HG03097 (cell line): ENCODE data around the gene RRAS2.
"Not testable (repeated sequence)": the region's sequence is repeated elsewhere in the genome, so short reads cannot be mapped to it uniquely, and the experiment has no call there.

ENCODE experiments used
- ATAC-seq: cut with Tn5 transposase; IDR thresholded peaks from one replicate; pipeline ENCODE4 v1.9.1; 2021; ENCODE audit not compliant: unreplicated experiment, low FRiP score

Gene RRAS2

GRCh38 chr11:14358729-14359439 lies at the start of gene RRAS2:
Gene RRAS2 (minus strand): TSS chr11:14359183. CDS start chr11:14358870, 313 bp downstream.
- ATAC-seq = peak; percentile 78

- ATAC-seq = no peak
Observed at GRCh38 chr11:14408612-14409011, 49.6 kb upstream of the RRAS2 start.

DNA sequence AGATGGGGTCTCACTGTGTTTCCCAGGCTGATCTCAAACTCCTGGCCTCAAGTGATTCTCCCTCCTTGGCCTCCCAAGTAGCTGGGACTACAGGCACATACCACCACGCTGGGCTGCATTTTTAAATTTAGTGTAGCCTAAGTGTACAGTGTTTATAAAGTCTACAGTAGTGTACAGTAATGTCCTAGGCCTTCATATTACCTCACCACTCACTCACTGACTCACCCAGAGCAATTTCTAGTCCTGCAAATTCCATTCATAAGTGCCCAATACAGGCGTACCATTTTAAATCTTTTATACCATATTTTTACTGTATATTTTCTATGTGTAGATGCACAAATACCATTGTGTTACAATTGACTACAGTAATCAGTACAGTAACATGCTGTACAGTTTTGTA lies 47.1 kb upstream of the RRAS2 start:
- not testable (repeated sequence) for ATAC-seq

DNA sequence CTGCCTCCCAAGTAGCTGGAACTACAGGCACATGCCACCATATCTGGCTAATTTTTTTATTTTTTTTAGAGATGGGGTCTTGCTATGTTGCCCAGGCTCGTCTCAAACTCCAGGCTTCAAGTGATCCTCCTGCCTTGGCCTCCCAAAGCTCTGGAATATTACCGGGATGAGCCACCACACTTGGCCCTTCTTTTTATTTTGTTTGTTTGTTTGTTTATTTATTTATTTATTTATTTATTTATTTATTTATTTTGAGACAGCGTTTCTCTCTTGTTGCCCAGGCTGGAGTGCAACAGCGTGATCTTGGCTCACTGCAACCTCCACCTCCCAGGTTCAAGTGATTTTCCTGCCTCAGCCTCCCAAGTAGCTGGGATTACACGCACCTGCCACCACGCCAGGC lies 44.5 kb upstream of the RRAS2 start:
- not testable (repeated sequence) for ATAC-seq

DNA sequence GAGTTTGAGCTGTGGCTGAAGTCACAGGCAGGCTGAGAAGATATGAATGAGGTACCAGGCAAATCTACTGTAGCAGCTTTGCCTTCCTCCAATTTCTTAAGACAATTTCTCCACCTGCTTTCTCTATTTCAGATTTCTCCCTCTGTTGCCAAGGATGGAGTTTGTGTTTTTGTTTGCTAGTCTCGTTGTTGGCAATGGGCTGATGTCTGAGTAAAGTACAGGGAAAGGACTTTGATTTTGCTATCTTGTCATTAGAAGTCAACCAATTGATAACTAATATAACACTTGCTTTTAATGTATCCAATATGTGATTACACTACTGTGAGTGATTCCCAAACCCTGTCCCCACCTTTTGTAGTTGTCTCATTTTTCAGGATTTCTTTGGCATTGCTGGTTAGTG lies 40.1 kb upstream of the RRAS2 start:
- ATAC-seq = no peak

DNA sequence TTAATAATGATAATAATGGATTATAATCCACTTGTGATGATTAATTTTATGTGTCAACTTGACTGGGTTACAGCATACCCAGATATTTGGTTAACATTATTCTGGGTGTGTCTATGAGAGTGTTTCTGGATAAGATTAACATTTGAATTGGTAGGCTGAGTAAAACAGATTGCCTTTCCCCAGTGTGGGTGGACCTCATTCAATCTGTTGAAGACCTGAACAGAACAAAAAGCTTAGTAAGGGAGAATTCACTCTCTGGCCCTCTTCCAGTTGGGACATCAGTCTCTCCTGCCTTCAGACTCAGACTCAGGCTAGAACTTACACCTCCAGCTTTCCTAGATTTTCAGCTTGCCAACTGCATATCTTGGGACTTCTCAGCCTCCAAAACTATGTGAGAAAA lies 37.3 kb upstream of the RRAS2 start:
- ATAC-seq = no peak

- ATAC-seq = no peak
Observed at GRCh38 chr11:14393889-14394288, 34.9 kb upstream of the RRAS2 start.

DNA sequence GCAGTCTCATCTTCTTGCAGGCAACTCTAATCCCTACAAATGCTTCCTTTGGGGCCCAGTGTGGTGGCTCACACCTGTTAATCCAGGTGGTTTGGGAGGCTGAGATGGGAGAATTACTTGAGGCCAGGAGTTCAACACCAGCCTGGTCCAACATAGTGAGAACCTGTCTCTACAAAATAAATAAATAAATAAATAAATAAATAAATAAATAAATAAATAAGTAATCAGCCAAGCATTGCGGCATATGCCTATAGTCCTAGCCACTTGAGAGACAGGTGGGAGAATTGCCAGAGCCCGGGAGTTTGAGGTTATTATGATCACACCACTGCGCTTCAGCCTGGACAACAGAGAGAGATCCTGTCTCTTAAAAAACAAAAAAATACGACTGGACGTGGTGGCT lies 34.1 kb upstream of the RRAS2 start:
- no peak for ATAC-seq

GRCh38 chr11:14390669-14391068 lies 31.7 kb upstream of the RRAS2 start:
- no peak for ATAC-seq

DNA sequence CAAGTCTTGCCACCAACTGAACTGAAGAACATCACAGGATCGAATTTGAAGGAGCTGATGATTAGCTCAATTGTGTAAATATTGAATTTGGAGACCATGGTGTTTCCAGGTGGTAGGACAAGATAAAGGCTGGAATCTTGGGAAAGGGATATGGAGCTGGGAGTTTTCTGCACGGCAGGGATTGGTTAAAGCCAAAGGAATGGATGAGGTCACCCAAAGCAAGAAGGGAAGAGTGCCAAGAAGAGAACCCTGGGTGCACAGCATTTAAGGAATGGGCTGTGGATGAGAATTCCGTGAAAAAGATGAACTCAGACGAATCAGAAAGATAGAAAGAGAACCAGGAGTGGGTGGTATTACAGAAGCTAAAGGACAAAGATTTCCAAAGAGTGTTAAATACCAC lies 29.4 kb upstream of the RRAS2 start:
- ATAC-seq = no peak

DNA sequence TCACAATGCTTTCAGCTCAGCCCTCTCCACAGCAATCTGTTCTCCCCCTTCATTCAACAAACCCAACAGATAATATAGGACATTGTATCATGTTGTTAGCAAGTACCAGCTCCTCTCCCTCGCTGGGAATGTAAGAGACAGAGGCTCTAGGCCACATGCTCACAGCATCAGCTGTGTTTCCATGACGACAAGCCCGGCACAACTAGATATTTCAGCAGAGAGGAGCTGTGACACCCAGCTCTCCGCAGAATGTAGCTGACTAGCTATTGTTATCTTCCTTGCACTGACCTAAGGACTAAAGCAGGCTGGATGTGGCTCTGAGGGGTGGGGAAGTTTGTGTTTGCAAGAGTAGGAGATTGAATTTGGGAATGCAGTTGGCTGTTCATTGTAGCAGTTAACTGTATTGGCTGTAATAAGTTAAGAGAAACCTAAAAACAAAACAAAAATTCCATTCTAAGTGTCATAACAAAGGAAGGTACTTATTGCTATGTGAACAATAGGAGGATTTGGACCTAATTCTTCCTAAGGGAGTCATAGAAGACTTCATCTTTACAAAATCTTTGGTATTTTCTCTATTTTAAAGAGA lies 28.0 kb upstream of the RRAS2 start:
- ATAC-seq = no peak

- no peak for ATAC-seq
Observed at GRCh38 chr11:14386081-14386480, 27.1 kb upstream of the RRAS2 start.

GRCh38 chr11:14384338-14384737 lies 25.4 kb upstream of the RRAS2 start:
- ATAC-seq = no peak

GRCh38 chr11:14381968-14382367 lies 23.0 kb upstream of the RRAS2 start:
- ATAC-seq = no peak

DNA sequence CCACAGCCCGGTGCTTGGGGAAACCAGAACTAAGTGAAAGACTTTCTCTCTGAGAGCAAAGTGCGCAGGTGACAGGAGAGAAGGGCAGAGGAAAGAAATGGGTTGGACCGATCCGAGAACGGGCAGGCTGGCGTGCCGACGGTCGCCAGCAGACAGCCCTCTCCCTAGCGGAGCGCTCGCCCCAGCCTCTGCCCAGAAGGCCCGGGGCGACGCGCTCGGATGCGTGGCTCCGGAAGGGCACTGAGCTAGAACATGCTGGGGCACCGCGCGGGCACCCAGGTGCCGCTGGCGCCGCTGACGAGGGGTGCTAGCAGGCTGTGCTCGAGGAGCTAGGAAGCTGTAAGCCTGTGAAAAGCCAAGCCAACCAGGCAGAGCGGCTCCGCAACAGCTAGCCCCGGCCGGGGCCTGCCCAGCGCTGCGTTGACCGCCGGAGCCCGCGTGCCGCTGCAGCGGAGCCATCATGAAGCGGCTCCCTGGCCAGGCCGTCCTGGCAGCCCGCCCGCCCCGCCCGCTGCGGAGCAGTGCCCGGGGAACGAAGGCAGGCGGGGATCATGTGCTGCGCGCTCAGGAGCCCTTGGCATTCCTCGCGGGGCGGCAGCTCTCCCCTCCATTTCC lies 22.1 kb upstream of the RRAS2 start:
- ATAC-seq = peak; percentile 87

DNA sequence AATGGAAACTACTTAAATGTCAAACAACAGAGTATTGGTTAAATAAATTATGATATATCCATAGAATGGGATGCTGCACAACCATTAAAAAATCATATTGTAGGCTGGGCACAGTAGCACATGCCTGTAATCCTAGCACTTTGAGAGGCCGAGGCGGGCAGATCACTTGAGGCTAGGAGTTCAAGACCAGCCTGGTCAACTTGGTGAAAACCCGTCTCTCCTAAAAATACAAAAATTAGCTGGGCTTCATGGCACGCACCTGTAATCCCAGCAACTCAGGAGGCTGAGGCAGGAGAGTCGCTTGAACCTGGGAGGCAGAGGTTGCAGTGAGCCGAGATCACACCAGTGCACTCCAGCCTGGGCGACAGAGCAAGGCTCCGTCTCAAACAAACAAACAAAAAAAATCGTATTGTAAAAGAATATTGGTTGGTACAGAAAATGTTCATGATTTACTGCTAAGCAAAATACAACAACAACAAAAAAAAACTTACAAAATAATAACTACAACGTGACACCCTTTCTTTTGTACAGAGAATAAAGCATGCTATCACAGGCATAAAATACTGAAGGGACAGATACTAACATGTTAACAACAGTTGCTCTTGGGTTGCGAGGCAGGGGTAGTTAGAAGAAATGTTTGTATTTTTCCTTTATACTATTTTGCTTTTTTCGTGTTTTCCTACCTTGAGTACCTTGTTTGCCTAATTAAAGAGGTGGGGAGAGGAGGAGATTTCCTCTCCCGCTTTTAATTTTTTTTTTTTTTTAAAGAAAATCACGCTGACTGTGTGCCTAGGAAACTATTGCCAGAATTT lies 21.3 kb upstream of the RRAS2 start:
- ATAC-seq = no peak

- ATAC-seq = no peak
Observed at GRCh38 chr11:14378171-14378570, 19.2 kb upstream of the RRAS2 start.

DNA sequence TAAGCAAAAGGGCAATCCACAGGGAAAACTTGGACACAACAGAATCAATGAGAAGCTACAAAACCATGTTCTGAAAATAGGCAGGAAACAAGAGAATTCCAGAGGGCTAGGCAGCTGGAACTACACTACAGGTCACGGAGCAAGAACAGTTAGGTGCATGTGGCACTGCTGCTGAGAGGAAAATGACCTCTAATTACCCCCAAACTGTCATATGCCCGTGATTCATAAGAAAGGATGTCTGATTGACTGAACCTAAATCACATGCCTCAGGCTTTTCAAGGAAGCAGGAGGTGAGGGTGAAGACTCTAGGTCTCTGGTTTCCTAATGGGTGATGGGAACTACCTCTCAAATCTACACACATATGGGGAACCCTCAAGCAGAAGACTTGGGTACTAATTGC lies 17.9 kb upstream of the RRAS2 start:
- ATAC-seq = no peak

GRCh38 chr11:14374922-14375830 lies 16.2 kb upstream of the RRAS2 start:
- ATAC-seq = no peak

- ATAC-seq = no peak
Observed at GRCh38 chr11:14373941-14374646, 15.1 kb upstream of the RRAS2 start.
